ENCODE data around the gene MORC1. TPM values are rescaled to one million over a fixed set of nuclear protein-coding genes. Genes with fewer than 3 reads are reported as not detected.

Gene MORC1
- total RNA-seq, 2 donors from 2014 or later = not detected

DNA sequence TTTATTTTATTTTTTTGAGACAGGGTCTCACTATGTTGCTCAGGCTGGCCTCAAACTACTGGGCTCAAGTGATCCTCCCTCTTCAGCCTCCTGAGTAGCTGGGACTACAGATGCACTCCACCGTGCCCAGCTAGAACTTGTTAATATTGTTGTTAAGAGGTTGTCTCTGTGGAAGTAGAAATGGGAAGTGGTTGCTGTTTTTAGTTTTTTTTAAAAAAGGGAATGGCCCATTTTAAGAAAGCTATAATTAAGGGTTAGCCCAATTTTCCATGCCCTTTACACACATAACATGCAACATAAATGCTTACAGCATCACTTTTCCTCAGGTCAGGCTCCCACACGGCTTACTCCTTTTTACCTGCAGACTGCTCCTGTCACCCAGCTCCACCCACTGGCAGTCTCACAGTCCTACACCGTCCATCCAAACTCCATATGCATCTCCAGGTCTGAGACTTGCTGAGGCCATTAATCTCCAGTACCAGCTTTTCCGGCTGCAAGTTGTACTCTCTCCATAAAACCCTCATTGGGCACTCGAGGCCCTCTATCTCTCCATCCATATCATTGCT lies 19.8 kb downstream of the MORC1 start:
- TF ChIP-seq, protein P1, sequence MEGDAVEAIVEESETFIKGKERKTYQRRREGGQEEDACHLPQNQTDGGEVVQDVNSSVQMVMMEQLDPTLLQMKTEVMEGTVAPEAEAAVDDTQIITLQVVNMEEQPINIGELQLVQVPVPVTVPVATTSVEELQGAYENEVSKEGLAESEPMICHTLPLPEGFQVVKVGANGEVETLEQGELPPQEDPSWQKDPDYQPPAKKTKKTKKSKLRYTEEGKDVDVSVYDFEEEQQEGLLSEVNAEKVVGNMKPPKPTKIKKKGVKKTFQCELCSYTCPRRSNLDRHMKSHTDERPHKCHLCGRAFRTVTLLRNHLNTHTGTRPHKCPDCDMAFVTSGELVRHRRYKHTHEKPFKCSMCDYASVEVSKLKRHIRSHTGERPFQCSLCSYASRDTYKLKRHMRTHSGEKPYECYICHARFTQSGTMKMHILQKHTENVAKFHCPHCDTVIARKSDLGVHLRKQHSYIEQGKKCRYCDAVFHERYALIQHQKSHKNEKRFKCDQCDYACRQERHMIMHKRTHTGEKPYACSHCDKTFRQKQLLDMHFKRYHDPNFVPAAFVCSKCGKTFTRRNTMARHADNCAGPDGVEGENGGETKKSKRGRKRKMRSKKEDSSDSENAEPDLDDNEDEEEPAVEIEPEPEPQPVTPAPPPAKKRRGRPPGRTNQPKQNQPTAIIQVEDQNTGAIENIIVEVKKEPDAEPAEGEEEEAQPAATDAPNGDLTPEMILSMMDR (IDR thresholded peaks at IDR 0.05) = no peak
- no peaks in the 10 kb centered on the region for H3K36me3 ChIP-seq
- H3K27me3 ChIP-seq = no peaks in the 10 kb centered on the region
- no peak overlapping the region for H3K27ac ChIP-seq
- no peaks in the 10 kb centered on the region for H3K4me1 ChIP-seq
- H3K4me3 ChIP-seq = no peak overlapping the region
- no peak for DNase-seq (ENCODE audit: low spot score)
- no peaks in the 10 kb centered on the region for H3K9me3 ChIP-seq

DNA sequence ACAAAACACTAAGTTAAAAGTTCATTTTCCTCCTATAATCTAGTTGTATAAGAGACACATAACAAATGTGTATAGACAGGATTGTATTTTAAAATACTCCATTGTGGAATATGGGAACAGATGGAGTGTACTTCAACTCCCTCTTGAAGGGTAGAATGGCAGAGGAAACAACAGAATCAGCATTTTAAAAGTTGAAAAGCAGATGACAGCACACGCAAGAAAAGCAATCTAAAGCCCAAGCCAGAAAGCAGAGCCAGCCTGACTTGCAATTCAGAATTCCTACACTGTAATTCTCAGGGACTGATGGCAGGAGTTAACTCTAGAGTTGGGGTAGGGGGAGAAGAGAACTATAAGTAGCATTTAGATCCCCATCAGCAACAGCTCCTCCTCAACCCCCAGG lies 22.8 kb downstream of the MORC1 start:
- Histone ChIP-seq H3K4me3 (no peak overlapping the region), H3K27me3 (no peaks in the 10 kb centered on the region), H3K36me3 (no peaks in the 10 kb centered on the region), H3K9me3 (no peaks in the 10 kb centered on the region), H3K27ac (no peak overlapping the region), H3K4me1 (no peaks in the 10 kb centered on the region)
- DNase-seq (ENCODE audit: low spot score) = no peak
- TF ChIP-seq, protein P1 (IDR thresholded peaks at IDR 0.05) = no peak

DNA sequence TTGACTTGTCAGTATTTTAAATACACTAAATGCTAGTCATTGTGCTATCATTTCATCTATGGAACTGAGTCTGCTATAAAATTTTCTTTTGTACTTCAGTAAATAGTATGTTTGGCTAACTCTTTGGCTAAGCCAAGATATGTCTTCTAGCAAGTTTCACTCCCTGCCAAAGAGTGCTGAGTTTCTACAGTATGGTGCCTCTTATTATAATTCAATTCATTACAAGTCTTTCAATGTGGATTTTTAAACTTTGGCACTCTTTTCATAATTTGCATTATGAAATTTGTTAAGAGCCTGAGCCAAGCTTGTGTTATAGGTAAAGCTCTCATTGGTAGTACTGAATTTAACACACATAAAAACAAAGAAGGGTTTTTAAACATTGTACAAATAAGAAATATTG lies 24.4 kb downstream of the MORC1 start:
- Histone ChIP-seq H3K27me3 (no peaks in the 10 kb centered on the region), H3K27ac (no peak overlapping the region), H3K4me3 (no peak overlapping the region), H3K4me1 (no peaks in the 10 kb centered on the region), H3K36me3 (no peaks in the 10 kb centered on the region), H3K9me3 (no peaks in the 10 kb centered on the region)
- TF ChIP-seq, protein P1 (IDR thresholded peaks at IDR 0.05) = no peak
- no peak for DNase-seq (ENCODE audit: low spot score)

DNA sequence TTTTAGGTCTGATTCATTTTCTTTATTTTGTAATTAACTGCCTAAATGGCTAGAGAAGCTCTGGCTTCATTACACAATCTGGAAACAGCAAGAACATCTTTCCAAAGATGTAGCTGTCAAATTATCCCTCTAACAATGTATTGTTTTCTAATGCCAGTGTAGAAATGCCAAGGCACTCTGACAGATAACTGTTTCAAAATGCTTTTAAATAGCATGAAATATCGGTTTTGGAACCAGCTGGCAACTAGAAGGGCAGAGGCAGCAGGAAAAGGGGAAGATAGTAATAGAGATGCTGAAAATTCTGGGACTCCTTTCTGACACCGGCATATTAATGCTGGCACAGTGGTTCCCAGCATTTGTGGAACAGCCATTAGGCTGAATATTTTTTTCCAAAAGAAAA lies 26.1 kb downstream of the MORC1 start:
- no peak overlapping the region for H3K4me3 ChIP-seq
- H3K27ac ChIP-seq = no peak overlapping the region
- no peaks in the 10 kb centered on the region for H3K27me3 ChIP-seq
- DNase-seq (ENCODE audit: low spot score) = no peak
- H3K36me3 ChIP-seq = no peaks in the 10 kb centered on the region
- TF ChIP-seq, protein P1 (IDR thresholded peaks at IDR 0.05) = no peak
- H3K9me3 ChIP-seq = no peaks in the 10 kb centered on the region
- H3K4me1 ChIP-seq = no peaks in the 10 kb centered on the region

DNA sequence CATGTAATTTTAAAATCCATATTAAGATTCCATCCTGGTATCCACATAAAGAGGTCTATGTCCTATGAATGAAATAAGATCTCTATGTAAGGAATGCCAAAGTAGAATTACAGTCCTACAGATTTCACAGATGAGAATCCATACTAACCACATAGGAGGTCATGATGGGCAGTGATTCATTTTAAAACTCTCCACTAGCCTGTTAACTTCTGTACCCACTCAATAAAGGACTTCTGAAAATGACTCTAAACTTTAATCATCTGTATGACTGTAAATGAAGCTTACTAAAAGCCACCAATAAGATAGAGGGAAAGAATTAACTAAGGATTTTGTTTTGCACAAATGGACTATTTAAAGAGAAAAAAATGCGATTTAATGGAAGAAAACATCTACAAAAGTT lies 28.7 kb downstream of the MORC1 start:
- TF ChIP-seq, protein P1 (IDR thresholded peaks at IDR 0.05) = no peak
- no peaks in the 10 kb centered on the region for H3K9me3 ChIP-seq
- H3K27me3 ChIP-seq = no peaks in the 10 kb centered on the region
- no peaks in the 10 kb centered on the region for H3K4me1 ChIP-seq
- no peak overlapping the region for H3K27ac ChIP-seq
- H3K4me3 ChIP-seq = no peak overlapping the region
- no peak for DNase-seq (ENCODE audit: low spot score)
- H3K36me3 ChIP-seq = no peaks in the 10 kb centered on the region

Measured in right atrium auricular region (tissue), 2 donors.